22Rv1 (cell line): ENCODE data around the gene ANGPTL4.

Experiments used
- CTCF ChIP-seq: fragments of 450-650 bp; IDR thresholded peaks from 2 replicates; pipeline ENCODE4 v1.5.1; 2017; ENCODE audit warnings: mild to moderate bottlenecking
- ZFX ChIP-seq: fragments of 450-650 bp; IDR thresholded peaks from 2 replicates; pipeline ENCODE4 v1.6.1; 2017; ENCODE audit warnings: antibody characterized with exemption, borderline replicate concordance

- TF ChIP-seq CTCF: no peak
- no peak for TF ChIP-seq ZFX
These were observed 21.7 kb upstream of the ANGPTL4 start for GRCh38 chr19:8342316-8342683.
